Hematopoietic multipotent progenitor cell treated with erythropoietin and hydrocortisone succinate and interleukin-3 and kit ligand, for 4 days (in vitro differentiated cells): ENCODE measurements around the gene ORMDL3.
A peak's percentile ranks its signal among the peaks of the same experiment; 100 is the strongest.

Experiments used
- DNase-seq: peaks from one replicate; pipeline ENCODE4 v3.0.0-alpha.2; 2015

ORMDL3 gene

GRCh38 chr17:39927101-39927928, at the start of gene ORMDL3, which contains the start of gene LRRC3C:
Gene ORMDL3 (minus strand): TSS chr17:39927601. CDS start chr17:39924203, 3,398 bp downstream.
Gene LRRC3C (plus strand): TSS chr17:39927732. CDS start chr17:39941524, 13,792 bp downstream.
- peak; percentile 96 for DNase-seq

- DNase-seq: no peak
Measured at GRCh38 chr17:39975801-39976200, 48.4 kb upstream of the ORMDL3 start.

DNA sequence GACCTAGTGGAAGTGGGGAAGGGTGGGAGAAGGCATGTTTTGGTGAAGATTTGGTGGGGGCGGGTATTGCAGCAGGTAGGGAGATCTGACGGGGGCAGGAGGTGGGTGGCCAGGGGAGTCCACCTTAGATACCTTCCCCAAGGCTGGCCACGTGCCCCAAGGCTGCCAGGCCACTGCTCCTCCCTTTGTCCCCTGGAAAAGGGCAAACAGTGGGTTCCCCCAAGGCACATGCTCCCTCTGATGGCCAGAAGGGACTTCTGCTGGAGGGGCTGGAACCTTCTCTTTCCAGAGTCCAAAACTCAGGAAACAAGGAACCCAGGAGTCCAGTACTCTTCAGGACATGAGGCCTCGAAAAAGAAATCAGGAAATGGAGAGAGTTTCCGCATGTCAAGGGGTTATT, 47.0 kb upstream of the ORMDL3 start:
- no peak for DNase-seq

- DNase-seq: no peak
Measured at GRCh38 chr17:39973496-39973895, 46.1 kb upstream of the ORMDL3 start.

DNA sequence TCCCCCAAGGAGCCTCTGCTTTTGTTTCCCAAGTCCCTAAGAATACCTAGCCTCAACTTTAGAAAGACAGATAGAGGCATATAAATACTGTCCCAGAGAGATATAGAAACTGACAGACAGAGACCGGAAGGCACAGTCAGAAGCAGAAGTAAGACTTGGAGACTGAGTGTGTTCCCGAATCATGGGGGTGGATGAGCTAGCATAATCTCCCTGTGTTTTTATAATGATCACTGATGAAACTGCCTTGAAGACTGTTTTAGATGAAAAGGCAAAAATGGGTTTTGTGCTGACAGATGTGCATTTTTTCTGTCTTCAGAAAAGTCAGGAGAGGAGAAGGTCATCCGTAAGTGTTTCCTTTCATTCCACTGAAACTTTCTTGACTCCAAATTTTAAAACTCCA, 44.9 kb upstream of the ORMDL3 start:
- peak; percentile 52 for DNase-seq

- no peak for DNase-seq
Measured at GRCh38 chr17:39971076-39971603, 43.7 kb upstream of the ORMDL3 start.

GRCh38 chr17:39970157-39970692, 42.8 kb upstream of the ORMDL3 start:
- no peak for DNase-seq

- no peak for DNase-seq
Measured at GRCh38 chr17:39969375-39969774, 42.0 kb upstream of the ORMDL3 start.

GRCh38 chr17:39968761-39969160, 41.4 kb upstream of the ORMDL3 start:
- DNase-seq: no peak

DNA sequence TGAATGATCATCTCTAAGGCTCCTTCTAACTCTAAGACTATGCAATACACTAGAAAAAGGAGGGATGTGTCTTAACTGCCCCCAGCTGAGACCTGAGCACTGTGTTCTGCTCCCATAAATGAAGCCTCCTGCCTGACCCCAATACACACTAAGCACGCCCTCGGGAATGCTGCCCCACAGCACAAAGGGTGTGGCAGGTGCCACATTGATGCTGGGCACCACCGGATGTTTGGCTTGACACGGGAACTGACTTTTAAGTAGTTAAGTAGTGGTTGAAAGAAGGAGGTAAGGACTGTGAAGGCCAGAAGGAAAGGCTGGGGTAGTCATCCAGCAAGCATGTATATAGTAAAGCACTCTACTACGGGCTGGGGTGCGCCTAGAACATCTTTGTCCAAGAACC, 39.4 kb upstream of the ORMDL3 start:
- no peak for DNase-seq

- no peak for DNase-seq
Measured at GRCh38 chr17:39965017-39965699, 37.8 kb upstream of the ORMDL3 start.

DNA sequence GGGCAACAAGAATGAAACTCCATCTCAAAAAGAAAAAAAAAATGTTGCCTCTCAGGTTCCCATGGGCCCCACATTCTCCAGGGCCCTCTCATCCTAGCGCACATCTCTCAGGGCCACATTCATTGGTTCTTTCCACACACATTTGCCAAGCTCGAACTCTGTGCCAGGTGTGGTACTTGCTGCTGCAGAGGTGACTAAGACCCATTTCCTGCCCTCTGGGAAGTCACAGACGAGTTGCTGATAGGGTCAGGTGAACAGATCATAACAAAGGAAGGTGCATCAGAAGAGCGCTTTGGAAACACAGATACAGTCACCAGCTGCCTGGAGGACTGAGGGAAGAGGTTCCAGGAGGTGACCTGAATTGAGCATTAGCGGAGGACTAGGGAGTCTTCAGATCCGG, 36.4 kb upstream of the ORMDL3 start:
- no peak for DNase-seq

GRCh38 chr17:39962642-39963220, 35.3 kb upstream of the ORMDL3 start, which contains the start of gene GSDMA:
Gene GSDMA (plus strand): TSS chr17:39963004. CDS start chr17:39965688, 2,684 bp downstream.
- no peak for DNase-seq

DNA sequence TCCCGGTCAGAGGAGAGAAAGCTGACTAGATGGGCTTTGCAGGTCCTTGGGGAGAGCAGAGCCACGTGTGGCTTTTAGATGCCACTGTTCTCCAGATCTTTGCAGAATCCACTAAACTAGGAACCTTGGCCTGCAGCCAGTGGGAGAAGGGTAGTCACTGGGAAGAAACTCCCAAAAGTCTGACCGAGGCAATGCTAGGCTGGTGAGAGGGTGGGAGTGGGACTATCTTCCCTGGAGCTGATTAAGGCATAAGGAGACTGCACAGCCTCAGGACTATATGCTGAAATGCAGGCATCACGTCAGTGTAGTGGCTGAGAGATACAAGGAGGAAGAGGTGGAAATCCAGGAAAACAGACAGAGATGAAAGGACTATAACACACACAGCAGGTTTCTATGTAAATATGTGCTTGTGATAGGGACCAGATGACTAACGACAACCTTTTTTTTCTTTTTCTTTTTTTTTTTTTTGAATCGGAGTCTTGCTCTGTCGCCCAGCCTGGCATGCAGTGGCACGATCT, 33.2 kb upstream of the ORMDL3 start:
- no peak for DNase-seq

DNA sequence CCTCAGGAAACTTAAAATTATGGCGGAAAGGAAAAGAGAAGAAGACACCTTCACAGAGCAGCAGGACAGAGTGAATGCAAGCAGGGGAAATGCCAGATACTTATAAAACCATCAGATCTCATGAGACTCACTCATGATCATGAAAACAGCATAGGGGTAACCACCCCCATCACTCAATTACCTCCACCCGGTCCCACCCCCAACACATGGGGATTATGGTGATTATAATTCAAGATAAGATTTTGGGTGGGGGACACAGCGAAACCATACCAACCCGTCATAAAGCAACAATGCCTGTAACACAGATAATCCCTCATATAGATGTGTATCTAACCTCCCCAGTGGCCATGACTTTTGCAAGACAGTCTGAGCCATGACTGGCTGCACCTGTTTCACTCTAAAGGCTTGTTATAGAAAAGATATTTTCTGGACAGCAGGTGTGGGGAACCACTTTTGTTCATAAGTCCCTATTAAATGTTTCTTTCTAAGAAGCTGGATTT, 28.4 kb upstream of the ORMDL3 start:
- no peak for DNase-seq

GRCh38 chr17:39954876-39955275, 27.5 kb upstream of the ORMDL3 start:
- no peak for DNase-seq

DNA sequence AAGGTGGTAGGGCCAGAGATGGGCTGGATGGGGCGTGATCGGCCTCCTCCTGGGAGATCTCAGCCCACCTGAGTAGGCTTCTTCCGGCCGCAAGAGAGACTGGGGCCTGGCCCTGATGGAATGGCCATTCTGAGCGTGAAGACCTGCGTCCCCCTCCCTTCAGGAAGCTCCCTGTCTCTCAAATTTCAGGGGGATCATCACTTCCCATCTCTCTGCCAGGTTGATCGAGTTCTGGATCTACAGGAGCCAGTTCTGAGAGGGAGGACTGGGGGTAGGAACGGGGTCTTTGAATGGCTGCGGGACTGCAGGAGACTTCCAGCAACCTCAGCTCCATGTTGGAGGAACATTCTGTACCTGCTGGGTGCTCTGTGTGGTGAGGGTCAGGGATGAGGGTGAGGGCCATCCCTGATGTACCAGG, 26.1 kb upstream of the ORMDL3 start:
- DNase-seq: no peak

- peak; percentile 98 for DNase-seq
Measured at GRCh38 chr17:39952680-39953470, 25.5 kb upstream of the ORMDL3 start.

- DNase-seq: no peak
Measured at GRCh38 chr17:39951924-39952679, 24.7 kb upstream of the ORMDL3 start.

DNA sequence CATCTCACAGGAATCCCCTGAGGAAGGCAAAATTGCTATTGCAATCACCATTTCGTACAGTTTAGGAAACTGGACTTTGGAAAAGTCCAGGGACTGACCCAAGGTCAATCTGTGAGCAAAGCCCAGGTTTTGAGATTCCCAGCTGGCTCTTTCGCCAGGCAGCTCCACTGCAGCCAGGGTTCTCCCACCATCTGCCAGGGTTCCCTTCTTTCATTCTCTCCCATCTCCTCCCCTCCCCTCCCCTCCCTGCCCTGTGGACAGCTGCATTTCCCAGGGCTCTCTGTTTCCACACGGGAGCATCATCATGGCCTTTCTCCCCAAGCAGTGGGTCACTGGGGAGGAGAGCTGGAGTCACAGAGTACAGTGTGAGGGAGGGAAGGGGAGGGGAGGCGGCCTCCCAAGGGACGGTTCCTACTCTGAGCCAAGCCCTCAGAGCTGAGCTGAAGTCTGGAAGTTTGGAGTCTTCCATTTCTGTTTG, 23.5 kb upstream of the ORMDL3 start:
- DNase-seq: no peak

DNA sequence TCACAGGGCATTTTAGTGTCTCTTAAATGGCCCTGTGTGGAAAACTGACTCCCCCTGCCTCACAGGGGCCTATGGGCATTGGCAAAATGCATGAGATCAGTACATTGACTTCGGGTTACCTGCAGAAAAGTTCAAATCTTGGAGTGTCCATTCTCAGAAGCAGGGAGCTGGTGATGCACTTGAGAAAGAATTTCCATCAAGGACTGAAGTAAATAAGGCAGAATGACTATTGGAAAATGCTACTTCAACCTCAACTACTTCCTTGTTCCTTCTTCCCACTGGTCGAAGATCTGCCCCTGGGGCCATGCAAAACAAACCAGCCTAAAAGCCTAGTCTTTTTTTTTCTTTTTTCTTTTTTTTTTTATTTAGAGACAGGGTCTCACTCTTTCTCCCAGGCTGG, 21.6 kb upstream of the ORMDL3 start:
- DNase-seq: no peak
